Left cardiac atrium (tissue), 4 donors: ENCODE results near the gene THADA. TPM values are rescaled to one million over a fixed set of nuclear protein-coding genes. Genes with fewer than 3 reads are reported as not detected.
"Not testable (repeated sequence)": the region's sequence is repeated elsewhere in the genome, so short reads cannot be mapped to it uniquely, and the experiment has no call there.

Experiments
- ATAC-seq, 2 donors: fragments of 200-7000 bp; cut with Tn5 transposase; one replicate each; pipeline ENCODE4 v1.9.1; 2020; ENCODE audit warnings: mild to moderate bottlenecking in 2 of 2, moderate library complexity in 2 of 2
- DNase-seq: peaks from one replicate; pipeline ENCODE4 v3.0.0-alpha.2; 2020
- intact Hi-C, 2 donors: fragments of 100-400 bp; cut with DNase I; formaldehyde crosslinking; loops; one replicate each; pipeline versions ENCODE4 v1.14.1 to v1.15.1; 2022 to 2023
- total RNA-seq, 2 donors: library from RNA; stranded (reverse); fragmentation: NEBNext Ultra II Directional; extraction: Animal tissue kit (Norgen Biotek cat#: 25700); gene quantifications; one replicate each; pipeline ENCODE4 v1.2.1, GENCODE V29; 2021
- donor health status: DM: no; HTN: yes; CAD: no.
- donor health status: DM: no; HTN: yes; CAD: no; lungs with severe emphysema.
- donor health status: DM: yes; HTN: yes; CAD: no.
- donor health status: Dilated cardiomyopathy.

The THADA gene
- total RNA-seq, 2 donors from 2014 or later = 19.2 to 21.5 TPM

DNA sequence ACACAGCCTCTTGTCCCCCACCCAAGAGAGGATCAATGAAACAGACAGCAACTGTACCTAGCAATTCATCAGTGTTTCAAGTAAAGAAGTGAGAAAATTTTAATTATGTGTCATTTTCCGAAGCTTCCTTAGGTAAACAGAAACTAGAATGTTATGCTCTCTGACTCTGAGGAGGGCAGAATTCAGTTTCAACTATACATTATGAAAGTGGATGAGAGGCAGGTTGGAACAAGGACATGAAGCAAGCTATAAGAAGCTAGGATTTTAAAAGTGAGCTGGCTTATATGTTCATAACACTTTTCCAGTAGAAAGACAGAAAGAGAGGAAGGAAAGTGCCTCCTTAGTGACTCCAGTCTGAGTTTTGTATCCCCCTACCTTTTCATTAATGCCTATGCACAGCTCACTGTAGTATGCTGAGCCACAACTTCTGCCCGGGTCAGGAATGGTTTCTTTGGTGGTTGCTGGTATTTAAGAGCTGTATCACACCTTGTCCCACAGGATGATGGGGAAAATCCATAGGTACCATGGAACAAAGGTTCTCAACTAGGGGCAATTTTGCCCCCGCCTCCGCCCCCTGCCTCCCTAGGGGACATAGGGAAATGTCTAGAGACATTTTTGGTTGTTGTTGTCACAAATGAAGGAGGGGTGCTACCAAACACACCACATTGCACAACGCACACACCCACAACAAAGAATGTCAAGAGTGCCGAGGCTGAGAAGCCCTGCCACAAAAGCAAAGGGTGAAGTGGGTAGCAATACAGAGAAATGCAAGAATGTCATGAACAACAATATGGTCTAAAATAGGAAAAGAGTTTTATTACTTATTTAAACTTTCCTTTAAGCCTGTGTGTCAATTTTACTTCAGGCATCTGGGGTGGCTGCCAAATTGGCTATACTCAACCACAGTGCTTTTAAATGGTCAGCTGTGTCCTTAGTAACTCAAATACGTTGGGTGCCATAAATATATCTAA, 208.5 kb downstream of the THADA start:
- DNase-seq (no peak), ATAC-seq (no peak)
- intact Hi-C loops = no loop called here

DNA sequence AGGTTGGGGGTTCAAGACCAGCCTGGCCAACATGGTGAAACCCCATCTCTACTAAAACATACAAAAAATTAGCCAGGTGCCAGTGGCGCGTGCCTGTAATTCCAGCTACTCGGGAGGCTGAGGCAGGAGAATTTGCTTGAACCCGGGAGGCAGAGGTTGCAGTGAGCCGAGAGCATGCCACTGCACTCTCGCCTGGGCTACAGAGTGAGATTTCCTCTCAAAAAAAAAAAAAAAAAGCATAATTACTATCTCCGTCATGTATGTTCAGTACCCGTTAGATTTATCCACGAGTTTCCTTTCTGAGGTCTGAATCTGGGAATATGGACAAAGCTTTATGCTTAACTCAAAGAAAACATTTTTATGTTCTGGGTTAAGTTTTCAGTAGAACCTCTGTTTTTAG, 209.2 kb downstream of the THADA start:
- DNase-seq, ATAC-seq, intact Hi-C loops: not testable (repeated sequence)

DNA sequence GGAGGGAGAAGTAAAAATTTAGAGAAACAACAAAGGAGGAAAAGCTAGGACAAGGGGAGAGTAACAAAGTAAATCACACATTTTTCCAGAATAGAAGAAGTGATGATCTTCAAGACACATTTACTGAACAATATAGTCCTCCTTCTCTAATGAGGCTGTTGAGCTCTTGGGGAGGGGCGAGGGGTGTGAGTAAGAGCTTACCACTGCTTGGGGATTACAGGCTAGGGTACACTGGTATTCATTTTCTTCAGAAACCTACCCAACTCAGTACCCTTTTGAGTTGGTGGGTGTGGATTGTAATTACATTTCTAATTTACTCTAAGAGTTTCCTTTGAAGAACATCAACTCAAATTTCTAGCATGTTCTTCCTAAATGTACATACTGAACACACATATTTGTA, 211.7 kb downstream of the THADA start:
- no peak for DNase-seq
- intact Hi-C loops = no loop called here
- ATAC-seq = no peak

DNA sequence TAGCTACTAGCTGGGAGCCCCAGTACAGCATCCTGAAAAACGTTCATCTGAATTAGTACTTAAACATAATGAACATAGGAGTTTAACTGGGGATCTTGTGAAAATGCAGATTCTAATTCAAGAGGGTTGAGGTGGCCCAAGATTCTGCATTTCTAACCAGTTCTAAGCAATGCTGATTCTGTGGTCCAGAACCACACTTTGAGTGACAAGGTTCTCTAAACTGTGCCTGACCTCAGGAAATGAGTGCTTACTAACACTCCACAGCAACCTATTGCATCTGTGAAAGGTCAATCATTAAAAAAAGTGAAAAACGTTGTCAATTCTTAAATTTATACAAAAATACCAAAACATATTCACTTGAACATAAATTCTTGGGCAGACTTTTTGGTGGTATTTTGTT, 212.3 kb downstream of the THADA start:
- intact Hi-C loops = no loop called here
- no peak for DNase-seq
- ATAC-seq = no peak

- ATAC-seq (no peak), DNase-seq (no peak)
- intact Hi-C loops = no loop called here
Measured at GRCh38 chr2:43379494-43379893, 216.3 kb downstream of the THADA start.

DNA sequence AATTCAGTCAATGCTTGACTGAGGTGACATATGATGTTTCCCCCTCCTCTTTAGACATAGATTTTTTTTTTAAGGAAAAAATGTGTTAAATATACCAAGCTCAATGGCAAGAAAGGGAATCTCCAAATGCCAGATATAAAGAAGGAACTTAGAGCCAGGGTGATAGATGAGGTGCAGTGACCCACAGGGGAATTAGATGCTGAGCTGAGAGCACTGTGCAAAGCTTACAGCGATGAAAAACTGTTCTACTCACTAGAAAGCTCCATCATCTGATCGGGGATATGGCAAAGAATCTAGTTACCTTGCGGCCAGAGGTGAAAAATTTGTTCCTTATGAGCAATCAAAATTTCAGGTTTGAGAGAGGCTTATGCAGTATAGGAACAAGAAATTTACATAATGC, 218.5 kb downstream of the THADA start:
- intact Hi-C loops = no loop called here
- ATAC-seq (no peak), DNase-seq (no peak)

- intact Hi-C loops = no loop called here
- DNase-seq (no peak), ATAC-seq (no peak)
Measured at GRCh38 chr2:43376523-43377198, 219.2 kb downstream of the THADA start.

- intact Hi-C loops = no loop called here
- DNase-seq (no peak), ATAC-seq (no peak)
Measured at GRCh38 chr2:43375746-43376522, 219.9 kb downstream of the THADA start.

- DNase-seq = no peak
- no peak for ATAC-seq
- intact Hi-C loops = no loop called here
Measured at GRCh38 chr2:43372416-43373081, 223.3 kb downstream of the THADA start.

DNA sequence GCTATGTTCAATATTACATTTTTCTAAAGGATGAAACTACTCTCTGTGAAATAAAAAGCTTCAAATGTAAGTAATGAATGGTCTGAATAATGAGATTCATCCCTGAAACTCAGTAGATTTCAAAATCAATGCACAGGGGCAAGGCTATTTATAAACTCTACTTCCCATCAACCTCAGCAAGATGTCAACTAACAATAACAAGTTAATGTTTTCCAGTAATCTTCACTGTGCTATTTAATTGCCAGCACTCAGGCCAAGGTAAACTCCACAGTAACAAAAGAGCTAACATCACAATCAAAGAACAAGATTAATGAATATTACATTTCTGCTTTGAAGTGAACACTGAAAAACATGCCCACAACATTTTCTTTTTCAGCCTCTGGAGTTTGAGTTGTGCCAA, 225.1 kb downstream of the THADA start:
- no peak for DNase-seq
- intact Hi-C loops = no loop called here
- ATAC-seq = peak in 1 of 2 donors; percentile 52

DNA sequence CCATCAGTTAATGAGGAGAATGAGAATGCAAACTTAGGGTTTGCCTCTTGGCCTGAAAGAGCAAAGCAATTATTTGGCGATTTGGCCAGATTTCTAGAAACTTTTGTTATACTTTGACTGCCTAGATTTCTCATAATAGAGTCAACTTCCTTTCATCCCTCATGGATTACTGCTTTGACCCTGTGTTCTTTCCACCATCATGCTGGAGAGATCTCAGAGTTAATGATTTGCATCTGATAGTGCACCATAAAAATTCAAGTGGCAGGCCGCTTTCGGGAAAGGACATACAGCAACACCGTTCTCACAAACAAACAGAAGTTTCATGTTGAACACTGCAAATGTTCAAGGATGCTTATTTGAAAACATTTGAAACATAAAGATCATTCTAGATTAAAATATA, 225.7 kb downstream of the THADA start:
- no peak for DNase-seq
- no peak for ATAC-seq
- intact Hi-C loops = no loop called here

DNA sequence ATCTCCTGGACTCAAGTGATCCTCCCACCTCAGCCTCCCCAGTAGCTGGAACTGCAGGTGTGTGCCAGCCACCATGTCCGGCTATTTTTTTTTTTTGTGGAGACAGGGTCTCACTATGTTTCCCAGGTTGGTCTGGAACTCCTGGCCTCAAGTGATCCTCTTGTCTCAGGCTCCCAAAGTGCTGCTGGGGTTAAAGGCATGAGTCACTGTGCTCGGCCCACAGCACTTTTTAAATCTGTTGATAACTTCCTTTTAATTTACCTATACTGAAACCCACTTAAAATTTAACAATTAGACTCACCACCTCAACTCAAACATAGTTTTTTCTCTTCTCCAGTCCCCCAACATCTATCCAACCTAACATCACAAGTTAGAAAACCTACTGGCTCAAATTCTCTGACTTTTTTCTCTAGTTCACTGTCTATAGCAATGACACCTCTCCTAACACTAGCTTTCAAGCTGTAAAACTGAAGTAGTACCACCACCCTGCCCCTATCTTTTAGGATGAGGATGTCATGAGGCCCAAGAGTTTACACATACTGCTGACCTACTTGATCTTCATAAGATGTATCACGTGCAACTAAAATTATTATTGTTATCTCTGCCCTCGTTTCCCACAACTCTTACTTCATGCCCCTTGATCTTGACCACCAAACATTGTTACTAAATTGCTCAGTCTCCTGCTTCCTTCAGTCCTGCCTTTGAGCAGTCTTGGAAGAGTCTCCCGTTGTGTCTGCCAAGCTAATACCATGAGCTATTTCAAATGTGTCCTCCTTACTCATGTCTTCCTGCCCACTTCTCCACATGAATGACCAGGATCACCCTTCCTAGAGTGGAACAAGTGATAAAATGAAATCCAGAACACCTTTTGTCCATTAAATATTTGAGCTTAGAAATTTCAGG, 227.1 kb downstream of the THADA start:
- peak; percentile 19 to 29 for ATAC-seq
- DNase-seq = no peak
- intact Hi-C loops = no loop called here

DNA sequence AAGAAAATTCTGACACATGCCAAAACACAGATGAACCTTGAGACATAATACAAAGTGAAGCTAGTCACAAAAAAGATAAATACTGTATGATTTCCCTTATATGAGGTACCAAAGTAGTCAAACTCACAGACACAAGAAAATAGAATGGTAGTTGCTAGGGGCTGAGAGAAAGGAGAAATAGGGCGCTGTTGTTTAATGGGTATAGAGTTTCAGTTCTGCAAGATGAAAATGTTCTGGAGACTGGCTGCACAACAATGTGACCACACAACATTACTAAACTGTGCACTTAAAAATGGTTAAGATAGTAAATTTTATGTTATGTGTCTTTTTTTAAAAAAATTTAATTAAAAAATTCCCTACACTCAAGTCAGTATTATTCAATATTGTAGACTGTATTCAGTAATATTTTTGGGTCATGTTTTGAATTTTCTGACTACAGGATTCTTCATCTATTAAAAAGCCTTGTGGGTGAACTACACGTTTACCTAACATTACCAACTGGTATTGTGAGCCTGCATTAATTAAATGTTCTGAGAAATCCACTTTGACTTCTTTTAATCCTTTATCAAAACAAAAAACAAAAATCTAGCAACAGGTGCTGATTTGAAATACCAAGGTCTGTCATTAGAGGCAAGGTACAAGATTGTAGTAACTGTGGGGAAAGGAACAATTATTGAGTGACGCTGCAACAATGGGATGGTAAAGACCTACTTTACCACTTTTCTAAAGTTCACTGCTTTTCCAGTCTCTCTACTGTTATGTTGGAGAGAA, 228.6 kb downstream of the THADA start:
- intact Hi-C loops = no loop called here
- ATAC-seq = no peak

GRCh38 chr2:43363120-43363519, 232.7 kb downstream of the THADA start:
- intact Hi-C loops = no loop called here
- DNase-seq (no peak), ATAC-seq (no peak)

More for the DNA sequence above, 228.6 kb downstream of the THADA start:
- no peak for DNase-seq

- no peak for ATAC-seq
- intact Hi-C loops = no loop called here
- no peak for DNase-seq
Measured at GRCh38 chr2:43361286-43361685, 234.6 kb downstream of the THADA start.

DNA sequence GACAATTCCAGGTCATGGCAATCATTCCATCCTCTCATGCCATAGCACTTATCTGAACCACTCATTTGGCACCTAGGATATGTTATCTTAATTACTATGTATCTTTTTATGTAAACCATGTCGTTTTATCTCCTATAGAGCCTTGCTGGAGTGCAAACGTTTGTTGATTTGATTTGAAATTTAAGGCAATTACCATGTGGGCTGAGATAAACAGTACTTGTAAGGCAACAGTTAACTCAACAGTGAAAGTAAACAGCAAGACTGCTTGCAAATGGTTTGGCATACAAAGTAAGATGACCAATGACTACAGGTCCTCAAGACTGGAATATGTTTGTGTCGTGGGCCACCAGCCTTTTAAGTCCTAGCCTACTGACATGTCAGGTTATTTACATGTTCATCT, 235.7 kb downstream of the THADA start:
- ATAC-seq (no peak), DNase-seq (no peak)
- intact Hi-C loops = no loop called here

- ATAC-seq = no peak
- no peak for DNase-seq
- intact Hi-C loops = no loop called here
Measured at GRCh38 chr2:43358410-43359201, 237.2 kb downstream of the THADA start.
